Subcutaneous abdominal adipose tissue (tissue), 5 donors: ENCODE results near the gene MYO1E.

Experiments
- H3K27ac ChIP-seq: one replicate; pipeline ENCODE4 v1.7.0; 2013; ENCODE audit warnings: low read depth, mild to moderate bottlenecking, inconsistent platforms, low read length, moderate library complexity
- H3K27me3 ChIP-seq, 5 donors: one replicate each; pipeline ENCODE4 v1.7.0; 2013; ENCODE audit warnings: low read length in 5 of 5, inconsistent platforms in 1 of 5; ENCODE audit not compliant: control insufficient read depth in 5 of 5, insufficient read depth in 4 of 5
- H3K36me3 ChIP-seq, 5 donors: one replicate each; pipeline ENCODE4 v1.7.0; 2013; ENCODE audit warnings: low read length in 5 of 5; ENCODE audit not compliant: control insufficient read depth in 5 of 5, insufficient read depth in 5 of 5
- H3K4me1 ChIP-seq, 5 donors: one replicate each; pipeline ENCODE4 v1.7.0; 2013; ENCODE audit warnings: low read length in 5 of 5, mild to moderate bottlenecking in 3 of 5, moderate library complexity in 1 of 5; ENCODE audit not compliant: control insufficient read depth in 5 of 5, insufficient read depth in 5 of 5
- H3K4me3 ChIP-seq, 5 donors: one replicate each; pipeline ENCODE4 v1.7.0; 2013; ENCODE audit warnings: low read length in 5 of 5, low read depth in 1 of 5
- H3K9ac ChIP-seq, 5 donors: one replicate each; pipeline ENCODE4 v1.7.0; 2013; ENCODE audit warnings: low read length in 5 of 5, mild to moderate bottlenecking in 4 of 5, moderate library complexity in 3 of 5
- H3K9me3 ChIP-seq, 5 donors: one replicate each; pipeline ENCODE4 v1.7.0; 2013; ENCODE audit warnings: low read length in 5 of 5; ENCODE audit not compliant: control insufficient read depth in 5 of 5
- donor health status: healthy.
- donor health status: healthy.
- donor health status: healthy.
- donor health status: healthy.
- donor health status: healthy.

MYO1E gene

GRCh38 chr15:59354417-59355031, 18.1 kb downstream of the MYO1E start:
- Histone ChIP-seq H3K9ac (no peak overlapping the region), H3K9me3 (no peaks in the 10 kb centered on the region), H3K36me3 (peaks cover 0 to 4% (median 0%) of the 10 kb centered on the region in 5 donors), H3K4me3 (no peak overlapping the region), H3K27me3 (peaks cover 0 to 3% (median 0%) of the 10 kb centered on the region in 5 donors), H3K4me1 (peaks cover 0 to 28% (median 6%) of the 10 kb centered on the region in 5 donors), H3K27ac (no peak overlapping the region)

- H3K36me3 ChIP-seq: peaks cover 0 to 4% (median 0%) of the 10 kb centered on the region in 5 donors
- no peak overlapping the region for H3K9ac ChIP-seq
- no peak overlapping the region for H3K27ac ChIP-seq
- peaks cover 0 to 33% (median 6%) of the 10 kb centered on the region in 5 donors for H3K4me1 ChIP-seq
- H3K9me3 ChIP-seq: no peaks in the 10 kb centered on the region
- no peak overlapping the region for H3K4me3 ChIP-seq
- peaks cover 0 to 3% (median 0%) of the 10 kb centered on the region in 5 donors for H3K27me3 ChIP-seq
Observed at GRCh38 chr15:59353994-59354416, 18.7 kb downstream of the MYO1E start.

DNA sequence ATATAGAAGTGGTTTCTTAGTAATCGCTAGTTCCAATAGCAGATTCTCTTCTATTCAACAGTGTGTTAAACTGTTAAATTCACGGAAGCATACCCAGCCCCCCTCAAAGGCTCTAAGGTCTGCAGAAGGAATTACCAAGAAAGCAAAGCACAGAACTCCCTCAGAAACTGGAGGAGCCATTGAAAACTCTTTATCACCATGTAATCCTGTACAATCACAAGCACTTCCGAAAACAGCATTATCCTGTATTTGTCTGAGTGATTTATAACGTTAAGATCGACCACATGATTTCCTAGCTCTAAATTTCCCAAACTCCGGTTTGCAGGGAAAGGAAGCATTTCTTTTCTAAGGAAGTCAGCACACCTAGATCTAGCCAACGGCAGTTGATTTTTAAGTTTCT, 20.0 kb downstream of the MYO1E start:
- H3K27ac ChIP-seq: no peak overlapping the region
- peaks cover 0 to 3% (median 0%) of the 10 kb centered on the region in 5 donors for H3K27me3 ChIP-seq
- peaks cover 0 to 37% (median 6%) of the 10 kb centered on the region in 5 donors for H3K4me1 ChIP-seq
- H3K9me3 ChIP-seq: no peaks in the 10 kb centered on the region
- H3K36me3 ChIP-seq: peaks cover 0 to under 1% (median 0%) of the 10 kb centered on the region in 5 donors
- peak overlapping the region in 1 of 5 donors; percentile 43 for H3K4me3 ChIP-seq
- H3K9ac ChIP-seq: peak overlapping the region in 2 of 5 donors; percentile 47 to 48

- H3K27ac ChIP-seq: no peak overlapping the region
- H3K4me3 ChIP-seq: peak overlapping the region in 2 of 5 donors; percentile 21 to 43
Observed at GRCh38 chr15:59352189-59352588, 20.5 kb downstream of the MYO1E start.

GRCh38 chr15:59350421-59350732, 22.3 kb downstream of the MYO1E start:
- H3K36me3 ChIP-seq: no peaks in the 10 kb centered on the region
- H3K9me3 ChIP-seq: no peaks in the 10 kb centered on the region
- H3K9ac ChIP-seq: no peak overlapping the region
- H3K4me3 ChIP-seq: no peak overlapping the region
- peak overlapping the region; percentile 74 for H3K27ac ChIP-seq
- H3K4me1 ChIP-seq: peaks cover 0 to 48% (median 6%) of the 10 kb centered on the region in 5 donors
- peaks cover 0 to 3% (median 0%) of the 10 kb centered on the region in 5 donors for H3K27me3 ChIP-seq

More at GRCh38 chr15:59352189-59352588, 20.5 kb downstream of the MYO1E start:
- H3K4me1 ChIP-seq: peaks cover 0 to 37% (median 6%) of the 10 kb centered on the region in 5 donors
- H3K9ac ChIP-seq: peak overlapping the region in 1 of 5 donors; percentile 47
- H3K9me3 ChIP-seq: no peaks in the 10 kb centered on the region
- no peaks in the 10 kb centered on the region for H3K36me3 ChIP-seq
- peaks cover 0 to 3% (median 0%) of the 10 kb centered on the region in 5 donors for H3K27me3 ChIP-seq

DNA sequence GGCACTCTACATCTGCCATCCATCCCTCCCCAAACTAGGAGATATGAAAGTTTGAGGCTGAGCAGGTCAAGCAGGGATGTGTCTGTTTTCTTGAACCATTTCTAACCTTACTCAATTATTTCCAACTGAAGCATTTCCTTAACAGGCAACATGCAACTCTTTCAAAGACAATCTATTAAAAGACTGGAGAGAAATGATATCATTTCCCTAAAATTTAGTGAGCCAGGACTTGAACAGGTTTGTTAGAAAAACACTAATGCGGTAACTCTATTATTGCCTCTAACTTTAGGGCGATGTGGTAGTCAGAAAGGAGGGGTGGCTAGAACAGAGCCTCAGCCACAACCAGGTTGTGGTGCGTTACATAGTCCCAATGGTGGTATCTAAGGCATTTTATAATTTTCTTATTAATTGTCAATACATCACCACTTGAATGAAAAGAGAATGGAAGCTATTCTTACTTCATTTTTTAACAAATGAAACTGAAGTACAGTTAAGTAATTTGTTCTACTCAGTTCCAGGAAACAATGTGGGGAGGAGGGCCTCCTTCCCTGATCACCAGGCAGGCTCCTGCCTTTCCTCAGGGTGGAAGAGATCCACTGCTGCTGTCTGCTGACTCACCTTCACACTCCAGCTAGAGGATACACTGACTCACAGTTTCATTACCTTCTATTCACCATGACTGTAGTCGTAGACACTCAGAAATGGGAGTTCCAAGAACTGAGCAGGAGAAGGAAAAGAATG, 22.8 kb downstream of the MYO1E start:
- Histone ChIP-seq H3K9me3 (no peaks in the 10 kb centered on the region), H3K36me3 (no peaks in the 10 kb centered on the region), H3K27me3 (peaks cover 0 to 3% (median 0%) of the 10 kb centered on the region in 5 donors), H3K27ac (peak overlapping the region; percentile 74), H3K4me3 (no peak overlapping the region), H3K9ac (peak overlapping the region in 1 of 5 donors; percentile 56), H3K4me1 (peaks cover 0 to 53% (median 8%) of the 10 kb centered on the region in 5 donors)

GRCh38 chr15:59347915-59348314, 24.8 kb downstream of the MYO1E start:
- no peak overlapping the region for H3K4me3 ChIP-seq
- peaks cover 0 to 3% (median 0%) of the 10 kb centered on the region in 5 donors for H3K27me3 ChIP-seq
- H3K9me3 ChIP-seq: no peaks in the 10 kb centered on the region
- H3K4me1 ChIP-seq: peaks cover 0 to 61% (median 8%) of the 10 kb centered on the region in 5 donors
- H3K36me3 ChIP-seq: no peaks in the 10 kb centered on the region
- no peak overlapping the region for H3K27ac ChIP-seq
- H3K9ac ChIP-seq: no peak overlapping the region

DNA sequence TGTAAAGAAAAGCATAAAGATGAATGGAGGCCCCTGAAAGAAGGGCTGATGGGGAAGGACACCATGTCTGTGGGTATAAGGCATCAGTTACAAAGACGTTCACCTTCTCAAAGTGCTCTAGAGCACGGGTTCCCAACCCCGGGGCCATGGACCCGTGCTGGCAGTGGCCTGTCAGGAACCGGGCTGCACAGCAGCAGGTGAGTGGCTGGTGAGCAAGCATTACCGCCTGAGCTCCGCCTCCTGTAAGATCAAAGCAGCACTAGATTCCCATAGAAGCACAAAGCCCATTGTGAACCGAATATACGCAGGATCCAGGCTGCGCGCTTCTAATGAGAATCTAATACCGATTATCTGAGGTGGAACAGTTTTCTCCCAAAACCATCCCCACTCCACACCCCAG, 25.7 kb downstream of the MYO1E start:
- Histone ChIP-seq H3K36me3 (no peaks in the 10 kb centered on the region), H3K27me3 (no peaks in the 10 kb centered on the region), H3K4me3 (no peak overlapping the region), H3K9me3 (no peaks in the 10 kb centered on the region), H3K27ac (no peak overlapping the region), H3K9ac (no peak overlapping the region), H3K4me1 (peaks cover 0 to 55% (median 5%) of the 10 kb centered on the region in 5 donors)

DNA sequence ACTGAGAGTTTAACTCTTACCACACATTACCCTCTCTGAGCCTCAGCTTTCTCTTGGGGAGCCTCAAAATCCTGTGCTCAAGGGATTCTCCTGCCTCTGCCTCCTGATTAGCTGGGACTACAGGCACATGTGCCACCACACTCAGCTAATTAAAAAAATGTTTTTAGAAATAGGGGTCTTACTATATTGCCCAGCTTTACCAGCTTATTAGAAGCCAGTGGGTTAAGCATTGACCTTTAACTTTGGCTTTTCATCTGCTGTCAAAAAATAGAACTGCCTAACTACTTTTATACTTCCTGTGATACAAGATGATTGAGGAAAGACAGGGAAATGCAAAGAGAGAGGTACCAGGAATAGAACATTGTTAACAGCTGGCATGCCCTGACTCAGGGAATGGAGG, 27.3 kb downstream of the MYO1E start:
- no peak overlapping the region for H3K27ac ChIP-seq
- H3K4me1 ChIP-seq: peaks cover 0 to 39% (median 5%) of the 10 kb centered on the region in 5 donors
- no peak overlapping the region for H3K4me3 ChIP-seq
- no peak overlapping the region for H3K9ac ChIP-seq
- no peaks in the 10 kb centered on the region for H3K9me3 ChIP-seq
- no peaks in the 10 kb centered on the region for H3K27me3 ChIP-seq
- H3K36me3 ChIP-seq: no peaks in the 10 kb centered on the region

DNA sequence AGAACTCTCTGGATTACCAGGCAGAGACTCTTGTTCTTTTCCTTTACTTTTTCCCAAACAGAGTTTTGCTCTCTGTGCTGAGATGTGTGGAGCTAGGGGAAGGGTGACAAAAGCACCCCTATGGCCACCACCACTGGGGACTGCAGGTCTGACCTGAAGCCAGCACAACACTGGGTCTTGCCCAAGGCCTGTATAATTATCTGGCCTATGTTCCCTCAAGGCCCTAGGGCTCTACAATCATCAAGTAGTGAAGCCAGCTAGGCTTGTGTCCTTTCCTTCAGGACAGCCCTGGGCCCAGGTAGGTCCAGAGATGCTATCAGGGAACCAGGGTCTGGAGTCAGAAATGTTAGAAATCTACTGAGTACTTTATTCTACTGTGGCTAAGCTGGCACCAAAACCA, 28.4 kb downstream of the MYO1E start:
- Histone ChIP-seq H3K27me3 (no peaks in the 10 kb centered on the region), H3K9me3 (no peaks in the 10 kb centered on the region), H3K9ac (no peak overlapping the region), H3K27ac (no peak overlapping the region), H3K4me3 (no peak overlapping the region), H3K36me3 (no peaks in the 10 kb centered on the region), H3K4me1 (peaks cover 4 to 31% (median 5%) of the 10 kb centered on the region in 5 donors)
